Measurements from ENCODE around the gene EGR2. TPM values are rescaled to one million over a fixed set of nuclear protein-coding genes. Genes with fewer than 3 reads are reported as not detected.

The EGR2 gene
- polyA plus RNA-seq, 1 of the 3 experiments (the other 2 are of a cell fraction) = 0.25 TPM

DNA sequence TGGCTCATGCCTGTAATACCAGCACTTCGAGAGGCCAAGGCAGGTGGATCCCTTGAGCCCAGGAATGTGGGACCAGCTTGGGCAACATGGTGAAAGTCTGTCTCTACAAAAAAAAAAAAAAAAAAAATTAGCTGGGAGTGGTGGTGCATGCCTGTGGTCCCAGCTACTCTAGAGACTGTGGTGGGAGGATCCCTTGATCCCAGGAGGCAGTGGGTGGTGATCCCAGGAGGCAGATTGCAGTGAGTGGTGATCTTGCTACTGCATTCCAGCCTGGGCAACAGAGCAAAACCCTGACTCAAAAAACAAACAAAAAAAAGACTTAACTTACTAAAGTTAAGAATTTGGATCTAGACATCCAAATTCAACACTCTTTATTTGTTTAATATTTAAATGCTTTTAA lies 21.9 kb downstream of the EGR2 start:
- H4K20me1 ChIP-seq (ENCODE audit: insufficient read depth) = no peaks in the 10 kb centered on the region
- POLR2A ChIA-PET = interaction anchor here (0.7 kb wide), 1 partner anchor 19 kb away, joined by 4 read pairs; no protein-coding TSS in a partner anchor
- no peak overlapping the region for H2AFZ ChIP-seq (ENCODE audit: low read depth)
- H3K36me3 ChIP-seq (replicated peaks in 1 of 2; ENCODE audit: control insufficient read depth in 1 of 2, insufficient read depth in 2 of 2, low read length in 1 of 2) = no peaks in the 10 kb centered on the region
- H3F3A ChIP-seq (replicated peaks; ENCODE audit: insufficient read depth) = no peaks in the 10 kb centered on the region
- H3K9ac ChIP-seq = no peak overlapping the region
- H3K9me3 ChIP-seq = no peaks in the 10 kb centered on the region
- no peak for TF ChIP-seq REST (IDR thresholded peaks at IDR 0.05; ENCODE audit: low read depth, low read length)
- TF ChIP-seq EZH2phosphoT487 (IDR thresholded peaks at IDR 0.05; ENCODE audit: borderline replicate concordance, low read depth) = no peak
- no peak for TF ChIP-seq CTCF (IDR thresholded peaks at IDR 0.05)
- no peak for TF ChIP-seq NRF1 (IDR thresholded peaks at IDR 0.05; ENCODE audit: low read depth, low read length)
- TF ChIP-seq FOXM1 (IDR thresholded peaks at IDR 0.05; ENCODE audit: low read depth) = no peak
- TF ChIP-seq FOSL2 (IDR thresholded peaks at IDR 0.05; ENCODE audit: borderline replicate concordance, low read depth) = no peak
- no peak for TF ChIP-seq PBX3 (IDR thresholded peaks at IDR 0.05)
- H3K79me2 ChIP-seq (ENCODE audit: insufficient read depth) = no peaks in the 10 kb centered on the region
- no peak overlapping the region for H3K4me3 ChIP-seq (ENCODE audit: low read depth in 2 of 2, low read length in 1 of 2)
- CTCF ChIA-PET = interaction anchor here (1.4 kb wide), 1 partner anchor 25 kb away, joined by 3 read pairs; no protein-coding TSS in a partner anchor
- DNase-seq = no peak
- no peak overlapping the region for H3K4me2 ChIP-seq
- H3K27ac ChIP-seq (ENCODE audit: low read depth in 2 of 2, low read length in 1 of 2) = no peak overlapping the region
- H3K4me1 ChIP-seq (ENCODE audit: control insufficient read depth in 1 of 2, insufficient read depth in 2 of 2, low read depth in 1 of 2, low read length in 1 of 2) = no peaks in the 10 kb centered on the region; a peak in 1 of 4 replicates
- WGBS (ENCODE audit: low lambda C conversion rate) = 31% methylated on average over 1 of the region's 1 CpG
- H3K27me3 ChIP-seq (ENCODE audit: insufficient read depth) = peaks cover 21% of the 10 kb centered on the region
- no peaks in the 10 kb centered on the region for H3K9me2 ChIP-seq

DNA sequence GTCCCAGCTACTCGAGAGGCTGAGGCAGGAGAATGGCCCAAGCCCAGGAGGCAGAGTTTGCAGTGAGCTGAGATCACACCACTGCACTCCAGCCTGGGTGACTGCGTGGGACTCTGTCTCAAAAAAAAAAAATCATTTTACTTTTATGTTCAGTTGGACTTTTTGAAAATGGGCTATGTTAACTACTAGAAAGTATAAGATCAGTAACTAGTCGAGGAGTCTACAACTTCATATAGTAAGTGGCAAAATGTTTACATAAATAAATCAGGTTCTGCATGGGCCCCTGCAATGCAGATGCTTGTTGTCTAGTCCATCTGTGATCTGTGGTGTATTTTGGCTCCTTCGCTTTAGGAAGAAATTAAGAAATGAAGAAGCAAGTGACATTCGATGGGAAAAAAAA lies 23.9 kb downstream of the EGR2 start:
- H2AFZ ChIP-seq (ENCODE audit: low read depth) = no peak overlapping the region
- no peaks in the 10 kb centered on the region for H3K36me3 ChIP-seq (replicated peaks in 1 of 2; ENCODE audit: control insufficient read depth in 1 of 2, insufficient read depth in 2 of 2, low read length in 1 of 2)
- no peaks in the 10 kb centered on the region for H4K20me1 ChIP-seq (ENCODE audit: insufficient read depth)
- no peak overlapping the region for H3K9ac ChIP-seq
- H3F3A ChIP-seq (replicated peaks; ENCODE audit: insufficient read depth) = no peaks in the 10 kb centered on the region
- peaks cover 7% of the 10 kb centered on the region for H3K27me3 ChIP-seq (ENCODE audit: insufficient read depth)
- H3K4me1 ChIP-seq (ENCODE audit: control insufficient read depth in 1 of 2, insufficient read depth in 2 of 2, low read depth in 1 of 2, low read length in 1 of 2) = no peaks in the 10 kb centered on the region; a peak in 1 of 4 replicates
- no peaks in the 10 kb centered on the region for H3K79me2 ChIP-seq (ENCODE audit: insufficient read depth)
- ChIA-PET CTCF (no interaction called here), POLR2A (no interaction called here)
- no peaks in the 10 kb centered on the region for H3K9me3 ChIP-seq
- no peak for DNase-seq
- H3K27ac ChIP-seq (ENCODE audit: low read depth in 2 of 2, low read length in 1 of 2) = no peak overlapping the region
- no peak overlapping the region for H3K4me3 ChIP-seq (ENCODE audit: low read depth in 2 of 2, low read length in 1 of 2)
- H3K9me2 ChIP-seq = no peaks in the 10 kb centered on the region
- no peak overlapping the region for H3K4me2 ChIP-seq
- WGBS (ENCODE audit: low lambda C conversion rate) = 35% methylated on average over 5 of the region's 5 CpGs
- TF ChIP-seq FOXJ3 (CRISPR knock-in tag; IDR thresholded peaks at IDR 0.05) = no peak
- TF ChIP-seq USF1 (IDR thresholded peaks at IDR 0.05; ENCODE audit: borderline replicate concordance, low read depth) = no peak
- TF ChIP-seq ZBTB33 (IDR thresholded peaks at IDR 0.05; ENCODE audit: borderline replicate concordance, low read depth) = no peak
- TF ChIP-seq JUND (IDR thresholded peaks at IDR 0.05) = no peak
- TF ChIP-seq NFIC (IDR thresholded peaks at IDR 0.05; ENCODE audit: borderline replicate concordance) = no peak
- TF ChIP-seq TCF12 (IDR thresholded peaks at IDR 0.05) = no peak
- TF ChIP-seq, protein P1, sequence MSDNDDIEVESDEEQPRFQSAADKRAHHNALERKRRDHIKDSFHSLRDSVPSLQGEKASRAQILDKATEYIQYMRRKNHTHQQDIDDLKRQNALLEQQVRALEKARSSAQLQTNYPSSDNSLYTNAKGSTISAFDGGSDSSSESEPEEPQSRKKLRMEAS (IDR thresholded peaks at IDR 0.05; ENCODE audit: low read depth) = no peak
- no peak for TF ChIP-seq ELF1 (IDR thresholded peaks at IDR 0.05)
- TF ChIP-seq PBX3 (IDR thresholded peaks at IDR 0.05) = no peak
- TF ChIP-seq FOXM1 (IDR thresholded peaks at IDR 0.05; ENCODE audit: low read depth) = no peak

Measured in SK-N-SH (cell line).